Prostate gland (tissue), 2 donors: Measurements from ENCODE around the gene PKP4.

Experiments used
- POLR2A ChIP-seq: fragments of 450-650 bp; IDR thresholded peaks from one replicate; pipeline ENCODE4 v1.6.1; 2016; ENCODE audit warnings: antibody characterized with exemption, mild to moderate bottlenecking
- POLR2AphosphoS5 ChIP-seq: sonication (generic); formaldehyde crosslinking; IDR thresholded peaks from one replicate; pipeline ENCODE4 v1.6.1; 2017; ENCODE audit warnings: antibody characterized with exemption
- TF ChIP-seq, protein P1 (sequence below), 4 experiments: fragments of 200-600 bp in 2 of 4; fragments of 450-650 bp in 2 of 4; sonication (generic) in 2 of 4; IDR thresholded peaks; 1 replicate in 3 of 4; 2 replicates in 1 of 4; pipeline ENCODE4 v1.5.1; 2016 to 2019; ENCODE audit warnings: antibody characterized with exemption in 4 of 4, mild to moderate bottlenecking in 2 of 4, moderate library complexity in 2 of 4

DNA sequence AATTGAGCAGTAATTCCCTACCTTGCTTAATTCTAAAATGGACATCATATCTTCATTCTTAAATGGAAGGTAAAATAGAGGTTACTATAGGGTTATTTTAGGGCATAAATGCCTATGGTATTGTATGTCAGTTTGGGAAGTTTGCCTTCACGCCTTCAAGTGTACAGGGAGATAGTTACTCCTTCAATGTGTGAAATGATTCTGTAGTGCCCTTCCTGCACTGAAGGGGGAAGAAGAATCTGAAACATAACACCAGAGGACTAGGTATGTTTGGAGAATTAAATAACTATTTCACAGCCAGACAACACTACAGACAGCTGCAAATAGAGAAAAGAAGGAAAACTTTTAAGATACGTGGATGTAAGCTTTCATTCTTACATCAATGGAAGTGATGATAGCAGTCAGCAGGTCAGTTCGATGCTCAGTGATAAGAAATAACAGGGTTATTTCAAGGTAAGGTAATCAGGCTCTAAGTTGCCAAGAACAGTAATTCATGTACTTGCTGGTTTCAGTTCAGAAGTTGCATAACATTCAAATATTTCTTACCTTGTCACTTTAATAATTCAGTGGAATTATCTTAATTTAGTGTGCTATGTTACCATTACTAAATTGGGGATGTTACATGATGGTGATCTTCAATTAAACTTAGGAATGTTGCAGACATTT lies 4.0 kb downstream of the PKP4 start:
- no peak for TF ChIP-seq POLR2AphosphoS5
- TF ChIP-seq POLR2A = no peak
- TF ChIP-seq, protein P1, sequence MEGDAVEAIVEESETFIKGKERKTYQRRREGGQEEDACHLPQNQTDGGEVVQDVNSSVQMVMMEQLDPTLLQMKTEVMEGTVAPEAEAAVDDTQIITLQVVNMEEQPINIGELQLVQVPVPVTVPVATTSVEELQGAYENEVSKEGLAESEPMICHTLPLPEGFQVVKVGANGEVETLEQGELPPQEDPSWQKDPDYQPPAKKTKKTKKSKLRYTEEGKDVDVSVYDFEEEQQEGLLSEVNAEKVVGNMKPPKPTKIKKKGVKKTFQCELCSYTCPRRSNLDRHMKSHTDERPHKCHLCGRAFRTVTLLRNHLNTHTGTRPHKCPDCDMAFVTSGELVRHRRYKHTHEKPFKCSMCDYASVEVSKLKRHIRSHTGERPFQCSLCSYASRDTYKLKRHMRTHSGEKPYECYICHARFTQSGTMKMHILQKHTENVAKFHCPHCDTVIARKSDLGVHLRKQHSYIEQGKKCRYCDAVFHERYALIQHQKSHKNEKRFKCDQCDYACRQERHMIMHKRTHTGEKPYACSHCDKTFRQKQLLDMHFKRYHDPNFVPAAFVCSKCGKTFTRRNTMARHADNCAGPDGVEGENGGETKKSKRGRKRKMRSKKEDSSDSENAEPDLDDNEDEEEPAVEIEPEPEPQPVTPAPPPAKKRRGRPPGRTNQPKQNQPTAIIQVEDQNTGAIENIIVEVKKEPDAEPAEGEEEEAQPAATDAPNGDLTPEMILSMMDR (IDR thresholded peaks at IDR 0.05) = peak in 2 of 4 experiments; percentile 35 to 50
